ENCODE results near the gene TBC1D10B.

Gene TBC1D10B

DNA sequence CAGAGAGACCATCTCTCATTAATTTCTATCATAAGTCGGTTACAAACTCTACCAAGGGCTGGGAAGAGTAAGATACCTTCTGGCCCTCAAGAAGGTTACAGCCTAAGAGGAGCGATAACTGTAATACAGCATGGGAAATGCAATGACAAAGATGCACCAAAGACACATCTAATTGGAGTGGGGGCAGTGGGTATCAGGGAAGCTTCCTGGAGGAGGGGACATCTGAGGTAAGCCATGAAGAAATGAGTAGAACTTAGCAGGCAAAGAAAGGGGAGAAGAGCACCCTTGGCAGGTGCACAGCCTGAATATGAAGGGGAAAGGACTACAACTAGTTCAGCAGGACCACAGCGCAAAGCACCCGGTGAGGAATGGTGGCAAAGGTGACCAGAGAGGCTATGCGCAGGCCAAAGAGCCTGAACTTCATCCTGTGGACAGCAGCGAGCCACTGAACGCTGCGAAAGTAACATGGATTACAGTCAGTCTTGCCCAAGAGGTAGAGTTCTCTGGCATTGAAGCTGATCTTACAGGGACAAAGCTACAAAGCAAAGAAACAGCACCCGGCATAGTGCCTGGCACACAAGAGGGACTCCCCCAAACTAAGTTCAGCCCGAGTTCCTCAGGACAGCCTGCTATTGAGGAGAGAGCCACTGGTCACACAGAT is 2.8 kb downstream of the TBC1D10B start:
- H3K4me2 ChIP-seq (ENCODE audit: low read length) = peak overlapping the region; percentile 89

DNA sequence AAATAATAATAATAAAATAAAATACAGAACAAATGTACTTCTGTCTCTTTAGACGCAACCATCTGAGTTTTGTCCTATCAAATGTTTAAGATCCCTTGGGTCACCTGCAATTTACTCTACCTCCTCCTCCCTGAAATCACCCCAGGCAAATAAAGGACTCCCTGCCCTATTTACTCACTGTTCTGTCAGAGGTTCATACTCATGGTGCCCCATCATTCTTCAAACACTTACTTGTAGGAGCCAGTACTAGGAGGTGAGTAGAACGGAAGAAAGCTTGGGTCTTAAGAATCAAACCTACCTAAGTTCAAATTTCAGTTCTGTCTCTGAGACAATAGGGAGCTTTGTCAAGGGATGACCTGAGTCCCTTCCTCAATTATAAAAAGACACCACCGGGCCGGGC is 3.8 kb downstream of the TBC1D10B start:
- Histone ChIP-seq H3K4me2 (ENCODE audit: low read length) (peak overlapping the region; percentile 89), H3K4me3 (ENCODE audit: low read depth, low read length, poor library complexity, severe bottlenecking) (peak overlapping the region; percentile 97), H3K9me3 (ENCODE audit: low read length) (no peaks in the 10 kb centered on the region), H3K4me1 (ENCODE audit: insufficient read depth, low read length, severe bottlenecking) (peaks cover 29% of the 10 kb centered on the region), H3K9ac (ENCODE audit: low read length) (no peak overlapping the region; the same call in 1 of the 2 replicates), H3K9me2 (ENCODE audit: low read depth, low read length) (no peaks in the 10 kb centered on the region), H3K27ac (ENCODE audit: low read depth, low read length, poor library complexity, severe bottlenecking) (no peak overlapping the region), H2AFZ (ENCODE audit: low read length) (no peak overlapping the region), H3K27me3 (ENCODE audit: insufficient read depth, low read length) (no peaks in the 10 kb centered on the region), H4K20me1 (ENCODE audit: insufficient read depth, low read length) (no peaks in the 10 kb centered on the region), H3K36me3 (ENCODE audit: insufficient read depth, low read length) (peaks cover 47% of the 10 kb centered on the region; the same call in 1 of the 2 replicates), H3F3A (ENCODE audit: insufficient read depth, low read length) (no peaks in the 10 kb centered on the region), H3K79me2 (ENCODE audit: insufficient read depth, low read length) (peaks cover 33% of the 10 kb centered on the region)
- no peak for TF ChIP-seq EZH2 (IDR thresholded peaks at IDR 0.05; ENCODE audit: borderline replicate concordance, low read length)
- TF ChIP-seq, protein P1, sequence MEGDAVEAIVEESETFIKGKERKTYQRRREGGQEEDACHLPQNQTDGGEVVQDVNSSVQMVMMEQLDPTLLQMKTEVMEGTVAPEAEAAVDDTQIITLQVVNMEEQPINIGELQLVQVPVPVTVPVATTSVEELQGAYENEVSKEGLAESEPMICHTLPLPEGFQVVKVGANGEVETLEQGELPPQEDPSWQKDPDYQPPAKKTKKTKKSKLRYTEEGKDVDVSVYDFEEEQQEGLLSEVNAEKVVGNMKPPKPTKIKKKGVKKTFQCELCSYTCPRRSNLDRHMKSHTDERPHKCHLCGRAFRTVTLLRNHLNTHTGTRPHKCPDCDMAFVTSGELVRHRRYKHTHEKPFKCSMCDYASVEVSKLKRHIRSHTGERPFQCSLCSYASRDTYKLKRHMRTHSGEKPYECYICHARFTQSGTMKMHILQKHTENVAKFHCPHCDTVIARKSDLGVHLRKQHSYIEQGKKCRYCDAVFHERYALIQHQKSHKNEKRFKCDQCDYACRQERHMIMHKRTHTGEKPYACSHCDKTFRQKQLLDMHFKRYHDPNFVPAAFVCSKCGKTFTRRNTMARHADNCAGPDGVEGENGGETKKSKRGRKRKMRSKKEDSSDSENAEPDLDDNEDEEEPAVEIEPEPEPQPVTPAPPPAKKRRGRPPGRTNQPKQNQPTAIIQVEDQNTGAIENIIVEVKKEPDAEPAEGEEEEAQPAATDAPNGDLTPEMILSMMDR (IDR thresholded peaks at IDR 0.05; ENCODE audit: low read length) = no peak

More for the DNA sequence above, 2.8 kb downstream of the TBC1D10B start:
- Histone ChIP-seq H3K27ac (ENCODE audit: low read depth, low read length, poor library complexity, severe bottlenecking) (no peak overlapping the region), H2AFZ (ENCODE audit: low read length) (no peak overlapping the region), H3K9me2 (ENCODE audit: low read depth, low read length) (no peaks in the 10 kb centered on the region), H3K4me3 (ENCODE audit: low read depth, low read length, poor library complexity, severe bottlenecking) (peak overlapping the region; percentile 97), H3K9me3 (ENCODE audit: low read length) (no peaks in the 10 kb centered on the region), H3F3A (ENCODE audit: insufficient read depth, low read length) (no peaks in the 10 kb centered on the region), H3K36me3 (ENCODE audit: insufficient read depth, low read length) (peaks cover 43% of the 10 kb centered on the region; the same call in 1 of the 2 replicates), H3K9ac (ENCODE audit: low read length) (peak overlapping the region; percentile 89), H3K79me2 (ENCODE audit: insufficient read depth, low read length) (peaks cover 33% of the 10 kb centered on the region), H3K4me1 (ENCODE audit: insufficient read depth, low read length, severe bottlenecking) (peaks cover 39% of the 10 kb centered on the region), H3K27me3 (ENCODE audit: insufficient read depth, low read length) (no peaks in the 10 kb centered on the region), H4K20me1 (ENCODE audit: insufficient read depth, low read length) (no peaks in the 10 kb centered on the region)
- no peak for TF ChIP-seq EZH2 (IDR thresholded peaks at IDR 0.05; ENCODE audit: borderline replicate concordance, low read length)
- TF ChIP-seq, protein P1 (IDR thresholded peaks at IDR 0.05; ENCODE audit: low read length) = no peak

DNA sequence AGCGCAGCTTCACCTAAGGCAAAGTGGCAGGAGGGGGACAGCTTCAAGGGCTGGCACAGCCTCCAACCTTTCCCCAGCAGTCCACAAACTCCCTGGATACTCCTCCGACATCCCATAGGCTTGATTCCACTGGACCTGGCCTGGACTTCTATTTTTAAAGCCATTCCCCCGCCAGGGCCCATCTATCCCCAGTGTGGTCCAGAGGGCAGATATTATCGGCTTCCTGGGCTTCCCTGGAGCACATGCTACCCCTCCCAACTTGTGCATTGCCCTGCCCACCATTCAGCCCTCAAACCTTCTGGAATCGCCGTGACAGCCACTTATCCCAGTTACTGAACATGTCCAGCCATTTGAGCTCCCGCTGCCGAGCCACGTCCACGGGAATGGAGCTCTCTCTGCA is 5.1 kb downstream of the TBC1D10B start:
- no peak overlapping the region for H3K4me3 ChIP-seq (ENCODE audit: low read depth, low read length, poor library complexity, severe bottlenecking)
- H3K4me1 ChIP-seq (ENCODE audit: insufficient read depth, low read length, severe bottlenecking) = peaks cover 24% of the 10 kb centered on the region
- no peak overlapping the region for H3K4me2 ChIP-seq (ENCODE audit: low read length)
- H3K36me3 ChIP-seq (ENCODE audit: insufficient read depth, low read length) = peaks cover 60% of the 10 kb centered on the region; the same call in 1 of the 2 replicates
- no peaks in the 10 kb centered on the region for H3K27me3 ChIP-seq (ENCODE audit: insufficient read depth, low read length)
- no peaks in the 10 kb centered on the region for H3K9me2 ChIP-seq (ENCODE audit: low read depth, low read length)
- no peaks in the 10 kb centered on the region for H3F3A ChIP-seq (ENCODE audit: insufficient read depth, low read length)
- H3K9ac ChIP-seq (ENCODE audit: low read length) = no peak overlapping the region
- TF ChIP-seq EZH2 (IDR thresholded peaks at IDR 0.05; ENCODE audit: borderline replicate concordance, low read length) = no peak
- TF ChIP-seq, protein P1 (IDR thresholded peaks at IDR 0.05; ENCODE audit: low read length) = no peak
- H4K20me1 ChIP-seq (ENCODE audit: insufficient read depth, low read length) = no peaks in the 10 kb centered on the region
- H3K27ac ChIP-seq (ENCODE audit: low read depth, low read length, poor library complexity, severe bottlenecking) = no peak overlapping the region
- no peaks in the 10 kb centered on the region for H3K9me3 ChIP-seq (ENCODE audit: low read length)
- no peak overlapping the region for H2AFZ ChIP-seq (ENCODE audit: low read length)
- H3K79me2 ChIP-seq (ENCODE audit: insufficient read depth, low read length) = peaks cover 33% of the 10 kb centered on the region

Data from OCI-LY1 (cell line).